K562 (cell line): ENCODE results near the gene ARF4. TPM values are rescaled to one million over a fixed set of nuclear protein-coding genes. Genes with fewer than 3 reads are reported as not detected.

ENCODE experiments used
- ARHGAP35 ChIP-seq: fragments of 450-650 bp; IDR thresholded peaks from 2 replicates; pipeline ENCODE4 v1.6.1; 2018; ENCODE audit not compliant: partially characterized antibody
- ELK3 ChIP-seq: fragments of 450-650 bp; formaldehyde crosslinking; IDR thresholded peaks from 2 replicates; pipeline ENCODE4 v1.4.0; 2020; ENCODE audit warnings: mild to moderate bottlenecking
- KDM2B ChIP-seq: fragments of 250-450 bp; sonication (Bioruptor Pico); IDR thresholded peaks from 2 replicates; pipeline ENCODE4 v1.8.0; 2021; ENCODE audit warnings: mild to moderate bottlenecking, moderate library complexity
- NFXL1 ChIP-seq: fragments of 450-650 bp; formaldehyde crosslinking; IDR thresholded peaks from 2 replicates; pipeline ENCODE4 v1.4.0; 2021; ENCODE audit warnings: mild to moderate bottlenecking
- OTX1 ChIP-seq: fragments of 450-650 bp; formaldehyde crosslinking; IDR thresholded peaks from 2 replicates; pipeline ENCODE4 v1.4.0; 2022; ENCODE audit warnings: mild to moderate bottlenecking
- PHF21A ChIP-seq: fragments of 450-650 bp; IDR thresholded peaks from 2 replicates; pipeline ENCODE4 v1.6.1; 2017; ENCODE audit warnings: low read depth, borderline replicate concordance
- PYGO2 ChIP-seq: fragments of 450-650 bp; IDR thresholded peaks from 2 replicates; pipeline ENCODE4 v1.6.1; 2016; ENCODE audit warnings: mild to moderate bottlenecking, missing genetic modification characterization, moderate library complexity, missing compliant biosample characterization
- REST ChIP-seq, 2 experiments: fragments of 450-650 bp; formaldehyde crosslinking in 1 of 2; IDR thresholded peaks; 2 replicates each; pipeline versions ENCODE4 v1.4.0 to v1.6.1; 2014 to 2020; ENCODE audit warnings: mild to moderate bottlenecking in 2 of 2, borderline replicate concordance in 1 of 2, low read depth in 1 of 2
- ZFP91 ChIP-seq: sonication (generic); formaldehyde crosslinking; IDR thresholded peaks from 2 replicates; pipeline ENCODE4 v1.8.0; 2022; ENCODE audit warnings: mild to moderate bottlenecking, missing genetic modification reagents
- ZNF282 ChIP-seq: sonication (generic); formaldehyde crosslinking; IDR thresholded peaks from 2 replicates; pipeline ENCODE4 v1.8.1; 2023; ENCODE audit warnings: missing genetic modification reagents
- ZNF316 ChIP-seq: fragments of 450-650 bp; IDR thresholded peaks from 2 replicates; pipeline ENCODE4 v1.6.1; 2016
- ZNF592 ChIP-seq: fragments of 450-650 bp; IDR thresholded peaks from 2 replicates; pipeline ENCODE4 v1.6.1; 2017; ENCODE audit warnings: antibody characterized with exemption, mild to moderate bottlenecking
- polyA plus RNA-seq, 8 experiments: library from polyadenylated mRNA; depleted of rRNA in 4 of 8; stranded (reverse) in 5 of 8; unstranded in 3 of 8; fragments of >200 nt; fragmentation: Nextera tagmentation in 2 of 8; fragmentation: Illumina TruSeq in 1 of 8; extraction: Ambion mirVana in 2 of 8; extraction: Trizol in 1 of 8; gene quantifications; 2 replicates each; pipeline versions ENCODE4 v1.2.1 to v1.2.3, GENCODE V29; 2011 to 2014; ENCODE audit warnings: inconsistent platforms in 1 of 8, missing spikeins in 1 of 8
- total RNA-seq, 7 experiments: library from RNA; depleted of rRNA in 6 of 7; stranded (reverse); fragments of >200 nt in 6 of 7; fragmentation: Illumina TruSeq in 2 of 7; extraction: Trizol in 2 of 7; gene quantifications; 2 replicates each; pipeline versions ENCODE4 v1.2.1 to v1.2.3, GENCODE V29; 2011 to 2021; ENCODE audit warnings: low replicate concordance in 1 of 7

ARF4 gene
- total and polyA plus RNA-seq, 9 of the 15 experiments (the other 6 are each of a cell fraction or from before 2014, with no cell fraction given): 41.1 to 273 (median 83.8) TPM

- TF ChIP-seq REST (IDR thresholded peaks at IDR 0.05; ENCODE audit: borderline replicate concordance): 0 out of 2 replicates have a peak, but pooled peaks have one; percentile 32
- no peak for TF ChIP-seq REST (CRISPR knock-in tag; IDR thresholded peaks at IDR 0.05; ENCODE audit: low read depth)
- no peak for TF ChIP-seq ZNF282 (CRISPR knock-in tag)
- TF ChIP-seq ZNF592: peak; percentile 98
- TF ChIP-seq ELK3 (CRISPR knock-in tag): no peak
- no peak for TF ChIP-seq PHF21A
- no peak for TF ChIP-seq KDM2B (CRISPR knock-in tag)
- peak; percentile 51; the same call in 1 of the 2 replicates for TF ChIP-seq NFXL1
- peak; percentile 46; the same call in 1 of the 2 replicates for TF ChIP-seq OTX1 (CRISPR knock-in tag)
- TF ChIP-seq ZFP91 (CRISPR knock-in tag): no peak
- no peak for TF ChIP-seq ZNF316
- no peak for TF ChIP-seq PYGO2 (tag)
- TF ChIP-seq ARHGAP35: no peak
Observed at GRCh38 chr3:57555738-57556458, 41.2 kb downstream of the ARF4 start, which contains the start of gene PDE12 (continued).
